GM12865 (cell line): ENCODE data around the gene OR2V2.

Experiments used
- DNase-seq: peaks from one replicate; pipeline ENCODE4 v3.0.0; 2010; ENCODE audit warnings: low read depth
- H3K4me3 ChIP-seq: 2 replicates; pipeline ENCODE4 v1.5.1; 2011; ENCODE audit warnings: mild to moderate bottlenecking, low read depth, low read length, control low read depth
- TF ChIP-seq, protein P1 (sequence below): IDR thresholded peaks from 2 replicates; pipeline ENCODE4 v1.5.1; 2011; ENCODE audit warnings: low read length, control low read depth, low read depth, inconsistent platforms; ENCODE audit not compliant: insufficient read depth; ENCODE audit errors: missing control alignments

OR2V2 gene

GRCh38 chr5:181186986-181187499, 39.7 kb downstream of the OR2V2 start:
- peak overlapping the region; percentile 91 for H3K4me3 ChIP-seq
- peak; percentile 69 for DNase-seq
- TF ChIP-seq, protein P1, sequence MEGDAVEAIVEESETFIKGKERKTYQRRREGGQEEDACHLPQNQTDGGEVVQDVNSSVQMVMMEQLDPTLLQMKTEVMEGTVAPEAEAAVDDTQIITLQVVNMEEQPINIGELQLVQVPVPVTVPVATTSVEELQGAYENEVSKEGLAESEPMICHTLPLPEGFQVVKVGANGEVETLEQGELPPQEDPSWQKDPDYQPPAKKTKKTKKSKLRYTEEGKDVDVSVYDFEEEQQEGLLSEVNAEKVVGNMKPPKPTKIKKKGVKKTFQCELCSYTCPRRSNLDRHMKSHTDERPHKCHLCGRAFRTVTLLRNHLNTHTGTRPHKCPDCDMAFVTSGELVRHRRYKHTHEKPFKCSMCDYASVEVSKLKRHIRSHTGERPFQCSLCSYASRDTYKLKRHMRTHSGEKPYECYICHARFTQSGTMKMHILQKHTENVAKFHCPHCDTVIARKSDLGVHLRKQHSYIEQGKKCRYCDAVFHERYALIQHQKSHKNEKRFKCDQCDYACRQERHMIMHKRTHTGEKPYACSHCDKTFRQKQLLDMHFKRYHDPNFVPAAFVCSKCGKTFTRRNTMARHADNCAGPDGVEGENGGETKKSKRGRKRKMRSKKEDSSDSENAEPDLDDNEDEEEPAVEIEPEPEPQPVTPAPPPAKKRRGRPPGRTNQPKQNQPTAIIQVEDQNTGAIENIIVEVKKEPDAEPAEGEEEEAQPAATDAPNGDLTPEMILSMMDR = no peak

DNA sequence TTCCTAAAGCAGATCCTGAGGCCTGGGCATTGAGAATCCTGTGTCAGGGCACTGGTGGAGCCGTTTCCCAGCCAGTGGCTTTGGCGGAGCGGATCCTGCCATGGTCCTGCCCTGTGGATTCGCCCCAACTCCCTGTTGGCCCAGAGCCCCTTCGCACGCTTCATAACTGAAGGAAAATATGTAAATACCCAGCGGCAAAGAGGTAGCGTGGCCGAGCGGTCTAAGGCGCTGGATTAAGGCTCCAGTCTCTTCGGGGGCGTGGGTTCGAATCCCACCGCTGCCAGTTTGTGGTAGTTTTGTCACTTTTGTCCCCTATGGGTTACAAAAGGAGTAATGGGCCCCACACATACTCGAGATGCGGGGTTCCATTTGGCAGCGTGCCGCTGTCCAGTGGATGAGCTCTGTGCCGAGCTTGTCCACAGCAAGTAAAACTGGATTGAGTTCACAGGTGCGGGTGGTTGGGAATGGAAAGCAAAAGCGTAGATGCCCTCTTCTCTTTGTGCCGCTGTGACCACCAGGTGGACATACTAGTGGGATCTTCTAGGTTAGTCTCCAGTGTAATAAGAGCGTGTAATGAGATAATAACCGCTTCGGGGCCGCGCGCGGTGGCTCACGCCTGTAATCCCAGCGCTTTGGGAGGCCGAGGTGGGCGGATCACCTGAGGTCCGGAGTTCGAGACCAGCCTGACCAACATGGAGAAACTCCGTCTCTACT, 40.3 kb downstream of the OR2V2 start:
- peak; percentile 88 for DNase-seq
- H3K4me3 ChIP-seq = peak overlapping the region; percentile 91
- TF ChIP-seq, protein P1 = peak; percentile 23

GRCh38 chr5:181188700-181189362, 41.4 kb downstream of the OR2V2 start:
- TF ChIP-seq, protein P1 = no peak
- peak overlapping the region; percentile 91 for H3K4me3 ChIP-seq
- DNase-seq = peak; percentile 89

- DNase-seq = peak; percentile 62
- peak overlapping the region; percentile 91 for H3K4me3 ChIP-seq
- TF ChIP-seq, protein P1 = no peak
Observed at GRCh38 chr5:181189363-181189961, 42.1 kb downstream of the OR2V2 start.

DNA sequence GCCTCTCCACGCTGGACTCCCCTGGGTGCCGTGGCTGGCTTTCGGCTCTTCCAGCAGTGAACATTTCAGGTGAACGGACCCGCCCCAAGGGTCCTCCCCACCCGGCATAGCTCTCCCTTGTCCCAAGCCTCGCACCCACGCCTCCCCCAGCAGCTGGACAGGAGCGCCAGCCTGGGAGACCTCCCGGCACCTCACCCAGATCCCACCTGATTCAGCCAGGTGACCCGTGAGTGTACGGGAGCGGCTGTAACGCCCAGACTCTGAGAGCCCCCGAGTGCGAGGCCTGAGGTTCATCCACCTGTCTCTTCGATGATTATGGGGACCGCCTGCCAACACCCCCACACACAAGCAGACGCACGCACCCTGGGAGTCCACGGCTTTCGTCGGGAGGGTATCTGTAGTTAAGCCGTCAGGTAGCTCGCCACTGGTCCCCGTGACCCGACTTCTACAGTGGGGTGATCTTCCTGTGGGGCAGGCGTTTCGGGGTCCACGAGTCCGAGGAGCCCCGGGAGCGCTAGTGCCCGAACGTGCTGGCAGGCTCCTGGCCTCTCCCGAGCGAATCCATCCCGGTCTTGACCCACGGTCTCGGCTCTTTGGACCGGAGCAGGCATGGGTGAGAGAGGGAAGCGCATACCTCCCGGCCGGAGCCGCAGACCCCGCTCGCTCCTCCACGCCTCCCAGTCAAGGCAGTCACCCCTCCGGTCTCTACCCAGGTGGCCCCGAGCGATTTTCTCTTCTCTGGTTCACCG, 42.8 kb downstream of the OR2V2 start:
- TF ChIP-seq, protein P1 = no peak
- H3K4me3 ChIP-seq = peak overlapping the region; percentile 91
- peak; percentile 47 for DNase-seq

DNA sequence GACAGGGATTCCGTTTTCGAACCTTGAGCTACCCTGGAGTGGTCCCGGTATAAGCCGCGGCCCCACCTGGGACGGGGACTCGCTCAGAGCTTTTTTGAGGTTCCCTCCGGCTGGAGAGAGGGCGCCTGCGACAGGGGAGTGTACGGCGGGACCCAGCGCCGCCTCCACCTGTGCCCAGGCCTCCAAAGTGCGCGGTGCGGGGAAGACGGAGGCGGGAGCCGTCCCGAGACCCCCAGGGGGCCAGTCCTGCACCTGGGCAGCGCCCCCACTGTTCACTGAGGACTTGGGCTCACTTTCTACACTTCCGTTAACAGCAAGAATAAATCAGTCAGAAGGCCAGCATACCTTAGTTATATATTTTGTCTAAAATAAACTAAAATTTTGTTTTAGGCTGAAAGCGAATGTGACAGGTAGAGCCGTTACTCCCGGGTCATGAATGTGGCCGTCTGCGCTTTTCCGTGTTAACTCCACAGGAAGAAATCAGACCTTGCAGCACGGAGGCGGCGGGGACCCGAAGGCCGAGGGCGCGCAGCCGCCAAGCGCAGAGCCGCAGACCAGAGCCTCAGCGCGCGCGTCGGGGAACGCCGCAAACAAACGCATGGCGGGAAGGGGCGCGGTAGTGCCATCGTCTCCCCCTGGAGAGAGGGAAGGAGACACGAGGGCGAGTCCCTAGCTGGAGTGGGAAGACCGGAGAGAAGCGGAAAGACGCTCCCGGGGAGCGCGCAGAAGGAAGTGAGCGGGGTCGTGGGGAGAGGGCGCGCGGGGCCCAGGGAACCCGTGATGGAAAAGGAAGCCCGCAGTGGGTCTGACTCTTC, 43.5 kb downstream of the OR2V2 start:
- peak; percentile 70 for DNase-seq
- TF ChIP-seq, protein P1 = peak; percentile 41
- H3K4me3 ChIP-seq = peak overlapping the region; percentile 91
